Epithelial cell of proximal tubule (primary cell): ENCODE measurements around the gene FCHSD2. TPM values are rescaled to one million over a fixed set of nuclear protein-coding genes. Genes with fewer than 3 reads are reported as not detected.

ENCODE experiments used
- DNase-seq: peaks from one replicate; pipeline ENCODE4 v3.0.0-alpha.2; 2011; ENCODE audit warnings: low read depth
- H3K4me3 ChIP-seq: 2 replicates; pipeline ENCODE4 v1.5.1; 2011; ENCODE audit warnings: low read depth, mild to moderate bottlenecking, low read length
- CTCF ChIP-seq: conservative IDR thresholded peaks from 2 replicates; pipeline ENCODE4 v1.5.1; 2012; ENCODE audit warnings: low read depth, mild to moderate bottlenecking, low read length
- total RNA-seq: library from RNA; depleted of rRNA; stranded (reverse); fragments of >200 nt; gene quantifications from 2 replicates; pipeline ENCODE4 v1.2.3, GENCODE V29; 2015

Gene FCHSD2
- total RNA-seq, 1 donor from 2014 or later = 8.8 TPM

- no peak for DNase-seq
- H3K4me3 ChIP-seq = no peak overlapping the region
- TF ChIP-seq CTCF = no peak
Measured at GRCh38 chr11:72850832-72851231, 291.3 kb downstream of the FCHSD2 start.

GRCh38 chr11:72848846-72849466 lies 293.2 kb downstream of the FCHSD2 start:
- no peak overlapping the region for H3K4me3 ChIP-seq
- peak; percentile 81 for TF ChIP-seq CTCF
- DNase-seq = no peak

GRCh38 chr11:72844356-72844755 lies 297.8 kb downstream of the FCHSD2 start:
- TF ChIP-seq CTCF = no peak
- no peak overlapping the region for H3K4me3 ChIP-seq
- no peak for DNase-seq

GRCh38 chr11:72842653-72843330 lies 299.3 kb downstream of the FCHSD2 start:
- no peak for TF ChIP-seq CTCF
- DNase-seq = no peak
- no peak overlapping the region for H3K4me3 ChIP-seq

GRCh38 chr11:72842126-72842525 lies 300.0 kb downstream of the FCHSD2 start:
- no peak for TF ChIP-seq CTCF
- no peak for DNase-seq
- H3K4me3 ChIP-seq = no peak overlapping the region

- no peak overlapping the region for H3K4me3 ChIP-seq
- DNase-seq = no peak
- TF ChIP-seq CTCF = no peak
Measured at GRCh38 chr11:72841397-72841796, 300.7 kb downstream of the FCHSD2 start.

GRCh38 chr11:72840780-72841179 lies 301.3 kb downstream of the FCHSD2 start:
- peak; percentile 39 for DNase-seq
- no peak overlapping the region for H3K4me3 ChIP-seq
- TF ChIP-seq CTCF = no peak
